ENCODE measurements around the gene KRT15.

GRCh38 chr17:41483531-41483930 is 35.2 kb downstream of the KRT15 start:
- TF ChIP-seq CTCF (IDR thresholded peaks at IDR 0.05; ENCODE audit: low read length) (no peak), EZH2 (IDR thresholded peaks at IDR 0.05; ENCODE audit: borderline replicate concordance, low read length) (no peak)

Data from OCI-LY1 (cell line).